GM12878 (cell line): ENCODE results near the gene HBQ1. TPM values are rescaled to one million over a fixed set of nuclear protein-coding genes. Genes with fewer than 3 reads are reported as not detected.

Source experiments
- ATAC-seq: fragments of 200-7000 bp; cut with Tn5 transposase; 3 replicates; pipeline ENCODE4 v1.9.1; 2020; ENCODE audit warnings: mild to moderate bottlenecking, moderate library complexity
- BruUV-seq: library from RNA; stranded (reverse); fragments of 400-500 nt; replicated peaks from 2 replicates; lab custom pipeline; 2021; lab: Mats Ljungman, UMichigan
- CTCF ChIA-PET: fragments of 300-600 bp; sonication (Branson Sonifier 250); formaldehyde crosslinking; extraction: SDS; loops from one replicate; lab custom pipeline; 2021; ENCODE audit warnings: inconsistent platforms; lab: Yijun Ruan, JAX
- POLR2A ChIA-PET: fragments of 350-600 bp; formaldehyde crosslinking; extraction: SDS; loops from one replicate; lab custom pipeline; 2021; ENCODE audit warnings: inconsistent platforms; lab: Charles Lee
- RAD21 ChIA-PET: fragments of 300-600 bp; sonication (Branson Sonifier 250); formaldehyde crosslinking; loops from one replicate; lab custom pipeline; 2023; ENCODE audit warnings: antibody characterized with exemption; ENCODE audit not compliant: unreplicated experiment; lab: Charles Lee
- SMC1A ChIA-PET: fragments of 300-600 bp; sonication (Branson Sonifier 250); formaldehyde crosslinking; loops from one replicate; lab custom pipeline; 2023; ENCODE audit not compliant: unreplicated experiment, uncharacterized antibody; lab: Charles Lee
- DNase-seq: peaks from one replicate; pipeline ENCODE4 v3.0.0-alpha.2; 2011; ENCODE audit warnings: low read depth, low spot score
- FAIRE-seq: peaks from 3 replicates; lab custom pipeline; 2011; peaks lifted over from hg19 to GRCh38; lab: Jason Lieb, UNC
- H2AFZ ChIP-seq: 2 replicates; pipeline ENCODE4 v1.6.0; 2011; ENCODE audit warnings: low read depth, low read length, control low read depth; ENCODE audit not compliant: control insufficient read depth
- H3K27ac ChIP-seq: 2 replicates; pipeline ENCODE4 v1.5.1; 2011; ENCODE audit warnings: control low read depth; ENCODE audit not compliant: control insufficient read depth, insufficient read depth
- H3K27me3 ChIP-seq, 2 experiments: replicated peaks in 1 of 2; 2 replicates each; pipeline versions ENCODE4 v1.6.0 to v1.6.1; 2011; ENCODE audit warnings: low read length in 1 of 2; ENCODE audit not compliant: control insufficient read depth in 2 of 2, insufficient read depth in 2 of 2
- H3K36me3 ChIP-seq, 2 experiments: 2 replicates each; pipeline ENCODE4 v1.5.1; 2011; ENCODE audit warnings: low read length in 1 of 2; ENCODE audit not compliant: control insufficient read depth in 2 of 2, insufficient read depth in 2 of 2
- H3K4me1 ChIP-seq: 2 replicates; pipeline ENCODE4 v1.6.1; 2011; ENCODE audit warnings: mild to moderate bottlenecking, low read length, moderate library complexity, mixed read lengths; ENCODE audit not compliant: control insufficient read depth, insufficient read depth
- H3K4me2 ChIP-seq: 2 replicates; pipeline ENCODE4 v1.6.0; 2011; ENCODE audit warnings: control low read depth; ENCODE audit not compliant: control insufficient read depth, insufficient read depth
- H3K4me3 ChIP-seq: fragments of 200-600 bp; sonication (generic); 2 replicates; pipeline ENCODE4 v1.5.1; 2016
- H3K79me2 ChIP-seq: 2 replicates; pipeline ENCODE4 v1.6.0; 2011; ENCODE audit warnings: low read length; ENCODE audit not compliant: control insufficient read depth, insufficient read depth
- H3K9ac ChIP-seq: 2 replicates; pipeline ENCODE4 v1.8.0; 2011; ENCODE audit warnings: low read length, control low read depth, mixed read lengths; ENCODE audit not compliant: control insufficient read depth, insufficient read depth
- H3K9me3 ChIP-seq: replicated peaks from 3 replicates; pipeline ENCODE4 v1.5.1; 2011; ENCODE audit warnings: mild to moderate bottlenecking, low read length; ENCODE audit not compliant: control insufficient read depth, insufficient read depth
- H4K20me1 ChIP-seq: 2 replicates; pipeline ENCODE4 v1.6.0; 2011; ENCODE audit not compliant: control insufficient read depth, insufficient read depth
- CBX3 ChIP-seq: fragments of 200-600 bp; sonication (generic); IDR thresholded peaks from 2 replicates; pipeline ENCODE4 v1.6.1; 2016; ENCODE audit warnings: low read depth, borderline replicate concordance
- CHD4 ChIP-seq: fragments of 200-600 bp; sonication (generic); IDR thresholded peaks from 2 replicates; pipeline ENCODE4 v1.6.1; 2016; ENCODE audit warnings: mild to moderate bottlenecking
- JUND ChIP-seq: IDR thresholded peaks from 2 replicates; pipeline ENCODE4 v1.6.1; 2012; ENCODE audit warnings: low read depth, mild to moderate bottlenecking, low read length, improper control_type of control experiment, moderate library complexity
- LARP7 ChIP-seq: fragments of 450-650 bp; IDR thresholded peaks from 2 replicates; pipeline ENCODE4 v1.6.1; 2017; ENCODE audit warnings: mild to moderate bottlenecking
- NRF1 ChIP-seq: conservative IDR thresholded peaks from 2 replicates; pipeline ENCODE4 v1.6.1; 2011; ENCODE audit warnings: mild to moderate bottlenecking, low read depth, low read length, improper control_type of control experiment
- RAD21 ChIP-seq: IDR thresholded peaks from 2 replicates; pipeline ENCODE4 v1.6.1; 2011; ENCODE audit warnings: mild to moderate bottlenecking, low read depth, low read length, moderate library complexity; ENCODE audit not compliant: insufficient read depth
- STAT3 ChIP-seq: IDR thresholded peaks from 2 replicates; pipeline ENCODE4 v1.6.1; 2011; ENCODE audit warnings: low read depth, low read length, improper control_type of control experiment
- SUPT20H ChIP-seq: IDR thresholded peaks from 2 replicates; pipeline ENCODE4 v1.6.1; 2011; ENCODE audit warnings: low read depth, mild to moderate bottlenecking, low read length, moderate library complexity, borderline replicate concordance; ENCODE audit not compliant: control insufficient read depth
- ZBED1 ChIP-seq: IDR thresholded peaks from 2 replicates; pipeline ENCODE4 v1.6.1; 2016; ENCODE audit warnings: borderline replicate concordance
- ZNF207 ChIP-seq: fragments of 450-650 bp; IDR thresholded peaks from 2 replicates; pipeline ENCODE4 v1.6.1; 2014; ENCODE audit warnings: antibody characterized with exemption, mild to moderate bottlenecking, borderline replicate concordance
- ZNF622 ChIP-seq: fragments of 450-650 bp; IDR thresholded peaks from 2 replicates; pipeline ENCODE4 v1.6.1; 2017; ENCODE audit warnings: mild to moderate bottlenecking, inconsistent platforms
- ZSCAN29 ChIP-seq: fragments of 450-650 bp; IDR thresholded peaks from 2 replicates; pipeline ENCODE4 v1.6.1; 2017; ENCODE audit warnings: mild to moderate bottlenecking, moderate library complexity
- WGBS: methylation state at CpG from one replicate; pipeline ENCODE4 v1.1.6; 2016; ENCODE audit warnings: low lambda C conversion rate; ENCODE audit not compliant: insufficient replicate concordance, insufficient coverage; ENCODE audit errors: missing lambda C conversion rate; 5-methylcytosine and 5-hydroxymethylcytosine counted together
- in situ Hi-C: fragments of 300-500 bp; cut with MboI; formaldehyde crosslinking; loops from 9 replicates; pipeline ENCODE4 v1.14.3; 2018; ENCODE audit warnings: mixed read lengths
- intact Hi-C: fragments of 100-400 bp; cut with micrococcal nuclease; formaldehyde crosslinking; loops from one replicate; pipeline ENCODE4 v1.14.2; 2022; ENCODE audit not compliant: unreplicated experiment
- polyA plus RNA-seq, 11 experiments: library from polyadenylated mRNA; depleted of rRNA in 4 of 11; unstranded in 6 of 11; stranded (reverse) in 5 of 11; fragments of >200 nt; fragmentation: Nextera tagmentation in 4 of 11; fragmentation: Illumina TruSeq in 1 of 11; extraction: Ambion mirVana in 4 of 11; extraction: Trizol in 1 of 11; gene quantifications; 1 replicate in 1 of 11; 2 replicates in 10 of 11; pipeline versions ENCODE4 v1.2.1 to v1.2.3, GENCODE V29; 2011 to 2016; ENCODE audit warnings: inconsistent platforms in 2 of 11, missing spikeins in 2 of 11, low read depth in 1 of 11
- total RNA-seq, 4 experiments: library from RNA; depleted of rRNA in 3 of 4; stranded (reverse); fragments of >200 nt in 3 of 4; fragmentation: Illumina TruSeq in 1 of 4; extraction: Trizol in 1 of 4; gene quantifications; 2 replicates each; pipeline versions ENCODE4 v1.2.1 to v1.2.3, GENCODE V29; 2013 to 2021
- TF ChIP-seq, protein P1 (sequence below): fragments of 450-650 bp; IDR thresholded peaks from 2 replicates; pipeline ENCODE4 v1.6.1; 2017; ENCODE audit warnings: mild to moderate bottlenecking, moderate library complexity
- TF ChIP-seq, protein P2 (sequence below): fragments of 150-350 bp; IDR thresholded peaks from 2 replicates; pipeline ENCODE4 v1.6.1; 2014; ENCODE audit warnings: mild to moderate bottlenecking, low read depth, low read length
- TF ChIP-seq, protein P3 (sequence below): fragments of 450-650 bp; formaldehyde crosslinking; IDR thresholded peaks from 2 replicates; pipeline ENCODE4 v1.5.0; 2022; ENCODE audit warnings: mild to moderate bottlenecking, missing genetic modification characterization
- TF ChIP-seq, protein P4 (sequence below): IDR thresholded peaks from 2 replicates; pipeline ENCODE4 v1.6.1; 2011; ENCODE audit warnings: low read depth, low read length, improper control_type of control experiment, borderline replicate concordance

HBQ1 gene
- total and polyA plus RNA-seq, 10 of the 15 experiments (the other 5 are each of a cell fraction or from before 2014, with no cell fraction given), result not detected

GRCh38 chr16:193441-193840 is 13.2 kb downstream of the HBQ1 start:
- ChIA-PET RAD21 (no interaction called here), CTCF (interaction anchor here (1.0 kb wide), 1 partner anchor 86 kb away, joined by 3 read pairs; no protein-coding TSS in a partner anchor), SMC1A (no interaction called here), POLR2A (interaction anchor here (1.0 kb wide), 1 partner anchor 8 kb away, joined by 3 read pairs; no protein-coding TSS in a partner anchor)
- intact Hi-C loops, result no loop called here
- Histone ChIP-seq H3K36me3 (peaks cover 19 to 25% of the 10 kb centered on the region in 2 experiments), H3K4me1 (no peaks in the 10 kb centered on the region), H3K27me3 (no peaks in the 10 kb centered on the region), H3K9me3 (no peaks in the 10 kb centered on the region), H4K20me1 (no peaks in the 10 kb centered on the region), H3K4me3 (no peak overlapping the region), H3K27ac (no peak overlapping the region), H2AFZ (no peak overlapping the region), H3K4me2 (no peak overlapping the region), H3K79me2 (no peaks in the 10 kb centered on the region), H3K9ac (no peak overlapping the region)
- no peak for ATAC-seq
- FAIRE-seq, result no peak
- no TSS peak for BruUV-seq
- no peak for DNase-seq
- WGBS, result 98% methylated on average over 13 of the region's 15 CpGs
- in situ Hi-C loops, result no loop called here
- TF ChIP-seq JUND (no peak), ZBED1 (no peak), ZSCAN29 (no peak), SUPT20H (no peak), ZNF207 (no peak), LARP7 (no peak), CBX3 (no peak), CHD4 (no peak), STAT3 (no peak), ZNF622 (no peak), NRF1 (no peak), RAD21 (no peak)
- TF ChIP-seq, protein P1, sequence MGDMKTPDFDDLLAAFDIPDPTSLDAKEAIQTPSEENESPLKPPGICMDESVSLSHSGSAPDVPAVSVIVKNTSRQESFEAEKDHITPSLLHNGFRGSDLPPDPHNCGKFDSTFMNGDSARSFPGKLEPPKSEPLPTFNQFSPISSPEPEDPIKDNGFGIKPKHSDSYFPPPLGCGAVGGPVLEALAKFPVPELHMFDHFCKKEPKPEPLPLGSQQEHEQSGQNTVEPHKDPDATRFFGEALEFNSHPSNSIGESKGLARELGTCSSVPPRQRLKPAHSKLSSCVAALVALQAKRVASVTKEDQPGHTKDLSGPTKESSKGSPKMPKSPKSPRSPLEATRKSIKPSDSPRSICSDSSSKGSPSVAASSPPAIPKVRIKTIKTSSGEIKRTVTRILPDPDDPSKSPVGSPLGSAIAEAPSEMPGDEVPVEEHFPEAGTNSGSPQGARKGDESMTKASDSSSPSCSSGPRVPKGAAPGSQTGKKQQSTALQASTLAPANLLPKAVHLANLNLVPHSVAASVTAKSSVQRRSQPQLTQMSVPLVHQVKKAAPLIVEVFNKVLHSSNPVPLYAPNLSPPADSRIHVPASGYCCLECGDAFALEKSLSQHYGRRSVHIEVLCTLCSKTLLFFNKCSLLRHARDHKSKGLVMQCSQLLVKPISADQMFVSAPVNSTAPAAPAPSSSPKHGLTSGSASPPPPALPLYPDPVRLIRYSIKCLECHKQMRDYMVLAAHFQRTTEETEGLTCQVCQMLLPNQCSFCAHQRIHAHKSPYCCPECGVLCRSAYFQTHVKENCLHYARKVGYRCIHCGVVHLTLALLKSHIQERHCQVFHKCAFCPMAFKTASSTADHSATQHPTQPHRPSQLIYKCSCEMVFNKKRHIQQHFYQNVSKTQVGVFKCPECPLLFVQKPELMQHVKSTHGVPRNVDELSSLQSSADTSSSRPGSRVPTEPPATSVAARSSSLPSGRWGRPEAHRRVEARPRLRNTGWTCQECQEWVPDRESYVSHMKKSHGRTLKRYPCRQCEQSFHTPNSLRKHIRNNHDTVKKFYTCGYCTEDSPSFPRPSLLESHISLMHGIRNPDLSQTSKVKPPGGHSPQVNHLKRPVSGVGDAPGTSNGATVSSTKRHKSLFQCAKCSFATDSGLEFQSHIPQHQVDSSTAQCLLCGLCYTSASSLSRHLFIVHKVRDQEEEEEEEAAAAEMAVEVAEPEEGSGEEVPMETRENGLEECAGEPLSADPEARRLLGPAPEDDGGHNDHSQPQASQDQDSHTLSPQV, result no peak
- TF ChIP-seq, protein P2, sequence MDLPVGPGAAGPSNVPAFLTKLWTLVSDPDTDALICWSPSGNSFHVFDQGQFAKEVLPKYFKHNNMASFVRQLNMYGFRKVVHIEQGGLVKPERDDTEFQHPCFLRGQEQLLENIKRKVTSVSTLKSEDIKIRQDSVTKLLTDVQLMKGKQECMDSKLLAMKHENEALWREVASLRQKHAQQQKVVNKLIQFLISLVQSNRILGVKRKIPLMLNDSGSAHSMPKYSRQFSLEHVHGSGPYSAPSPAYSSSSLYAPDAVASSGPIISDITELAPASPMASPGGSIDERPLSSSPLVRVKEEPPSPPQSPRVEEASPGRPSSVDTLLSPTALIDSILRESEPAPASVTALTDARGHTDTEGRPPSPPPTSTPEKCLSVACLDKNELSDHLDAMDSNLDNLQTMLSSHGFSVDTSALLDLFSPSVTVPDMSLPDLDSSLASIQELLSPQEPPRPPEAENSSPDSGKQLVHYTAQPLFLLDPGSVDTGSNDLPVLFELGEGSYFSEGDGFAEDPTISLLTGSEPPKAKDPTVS, result no peak
- TF ChIP-seq, protein P3, sequence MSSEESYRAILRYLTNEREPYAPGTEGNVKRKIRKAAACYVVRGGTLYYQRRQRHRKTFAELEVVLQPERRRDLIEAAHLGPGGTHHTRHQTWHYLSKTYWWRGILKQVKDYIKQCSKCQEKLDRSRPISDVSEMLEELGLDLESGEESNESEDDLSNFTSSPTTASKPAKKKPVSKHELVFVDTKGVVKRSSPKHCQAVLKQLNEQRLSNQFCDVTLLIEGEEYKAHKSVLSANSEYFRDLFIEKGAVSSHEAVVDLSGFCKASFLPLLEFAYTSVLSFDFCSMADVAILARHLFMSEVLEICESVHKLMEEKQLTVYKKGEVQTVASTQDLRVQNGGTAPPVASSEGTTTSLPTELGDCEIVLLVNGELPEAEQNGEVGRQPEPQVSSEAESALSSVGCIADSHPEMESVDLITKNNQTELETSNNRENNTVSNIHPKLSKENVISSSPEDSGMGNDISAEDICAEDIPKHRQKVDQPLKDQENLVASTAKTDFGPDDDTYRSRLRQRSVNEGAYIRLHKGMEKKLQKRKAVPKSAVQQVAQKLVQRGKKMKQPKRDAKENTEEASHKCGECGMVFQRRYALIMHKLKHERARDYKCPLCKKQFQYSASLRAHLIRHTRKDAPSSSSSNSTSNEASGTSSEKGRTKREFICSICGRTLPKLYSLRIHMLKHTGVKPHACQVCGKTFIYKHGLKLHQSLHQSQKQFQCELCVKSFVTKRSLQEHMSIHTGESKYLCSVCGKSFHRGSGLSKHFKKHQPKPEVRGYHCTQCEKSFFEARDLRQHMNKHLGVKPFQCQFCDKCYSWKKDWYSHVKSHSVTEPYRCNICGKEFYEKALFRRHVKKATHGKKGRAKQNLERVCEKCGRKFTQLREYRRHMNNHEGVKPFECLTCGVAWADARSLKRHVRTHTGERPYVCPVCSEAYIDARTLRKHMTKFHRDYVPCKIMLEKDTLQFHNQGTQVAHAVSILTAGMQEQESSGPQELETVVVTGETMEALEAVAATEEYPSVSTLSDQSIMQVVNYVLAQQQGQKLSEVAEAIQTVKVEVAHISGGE (CRISPR knock-in tag), result no peak
- TF ChIP-seq, protein P4, sequence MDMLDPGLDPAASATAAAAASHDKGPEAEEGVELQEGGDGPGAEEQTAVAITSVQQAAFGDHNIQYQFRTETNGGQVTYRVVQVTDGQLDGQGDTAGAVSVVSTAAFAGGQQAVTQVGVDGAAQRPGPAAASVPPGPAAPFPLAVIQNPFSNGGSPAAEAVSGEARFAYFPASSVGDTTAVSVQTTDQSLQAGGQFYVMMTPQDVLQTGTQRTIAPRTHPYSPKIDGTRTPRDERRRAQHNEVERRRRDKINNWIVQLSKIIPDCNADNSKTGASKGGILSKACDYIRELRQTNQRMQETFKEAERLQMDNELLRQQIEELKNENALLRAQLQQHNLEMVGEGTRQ, result no peak
